Colonic mucosa (tissue), 4 donors: ENCODE data around the gene GRAMD1C. TPM values are rescaled to one million over a fixed set of nuclear protein-coding genes. Genes with fewer than 3 reads are reported as not detected.

ENCODE experiments used
- DNase-seq: peaks from one replicate; pipeline ENCODE4 v3.0.0-alpha.2; 2020
- H3K27ac ChIP-seq: fragments of 200-600 bp; one replicate; pipeline ENCODE4 v1.8.0; 2021
- H3K27me3 ChIP-seq: fragments of 200-600 bp; one replicate; pipeline ENCODE4 v1.8.0; 2021
- H3K36me3 ChIP-seq: fragments of 200-600 bp; one replicate; pipeline ENCODE4 v1.8.0; 2021
- H3K4me1 ChIP-seq: fragments of 200-600 bp; one replicate; pipeline ENCODE4 v1.8.0; 2021; ENCODE audit warnings: mild to moderate bottlenecking
- H3K4me3 ChIP-seq: fragments of 200-600 bp; one replicate; pipeline ENCODE4 v1.8.0; 2021
- H3K9ac ChIP-seq, 2 donors: one replicate each; pipeline ENCODE4 v1.7.0; 2013; ENCODE audit warnings: control low read depth in 2 of 2, low read depth in 2 of 2, low read length in 2 of 2
- H3K9me3 ChIP-seq: fragments of 200-600 bp; one replicate; pipeline ENCODE4 v1.8.0; 2021
- intact Hi-C: fragments of 100-400 bp; cut with DNase I; formaldehyde crosslinking; loops from one replicate; pipeline ENCODE4 v1.14.1; 2022
- total RNA-seq, 2 donors: library from RNA; stranded (reverse); fragmentation: NEBNext Ultra II Directional in 1 of 2; extraction: Animal tissue kit (Norgen Biotek cat#: 25700) in 1 of 2; gene quantifications; one replicate each; pipeline ENCODE4 v1.2.1, GENCODE V29; 2021
- TF ChIP-seq, protein P1 (sequence below): fragments of 200-600 bp; IDR thresholded peaks from one replicate; pipeline ENCODE4 v1.8.0; 2022; ENCODE audit warnings: antibody characterized with exemption, mild to moderate bottlenecking
- donor health status: healthy.
- donor health status: DM: no; HTN: no; CAD: no.
- donor health status: DM: no; HTN: no; CAD: no.

GRAMD1C gene
- total RNA-seq, 2 donors from 2014 or later, result 4.1 to 10.2 TPM

DNA sequence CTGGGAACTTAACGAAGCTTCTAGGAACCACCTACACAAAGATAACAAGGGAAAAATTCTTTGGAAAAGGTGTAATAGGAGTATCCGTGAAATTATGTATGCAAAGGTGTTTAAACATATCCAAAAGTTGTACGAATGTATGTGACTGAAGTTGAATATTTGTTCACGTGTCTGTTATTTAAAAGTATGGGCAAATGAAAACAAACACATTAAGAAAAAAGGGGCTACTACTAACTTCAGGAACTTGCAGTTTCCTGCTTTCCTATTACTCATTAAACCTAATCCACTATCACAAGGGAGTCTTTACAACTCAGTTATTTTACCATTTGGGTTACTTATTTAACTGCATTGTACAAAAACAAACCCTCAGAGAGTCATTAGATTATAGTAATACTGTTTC, 33.9 kb upstream of the GRAMD1C start:
- no peaks in the 10 kb centered on the region for H3K9me3 ChIP-seq
- TF ChIP-seq, protein P1, sequence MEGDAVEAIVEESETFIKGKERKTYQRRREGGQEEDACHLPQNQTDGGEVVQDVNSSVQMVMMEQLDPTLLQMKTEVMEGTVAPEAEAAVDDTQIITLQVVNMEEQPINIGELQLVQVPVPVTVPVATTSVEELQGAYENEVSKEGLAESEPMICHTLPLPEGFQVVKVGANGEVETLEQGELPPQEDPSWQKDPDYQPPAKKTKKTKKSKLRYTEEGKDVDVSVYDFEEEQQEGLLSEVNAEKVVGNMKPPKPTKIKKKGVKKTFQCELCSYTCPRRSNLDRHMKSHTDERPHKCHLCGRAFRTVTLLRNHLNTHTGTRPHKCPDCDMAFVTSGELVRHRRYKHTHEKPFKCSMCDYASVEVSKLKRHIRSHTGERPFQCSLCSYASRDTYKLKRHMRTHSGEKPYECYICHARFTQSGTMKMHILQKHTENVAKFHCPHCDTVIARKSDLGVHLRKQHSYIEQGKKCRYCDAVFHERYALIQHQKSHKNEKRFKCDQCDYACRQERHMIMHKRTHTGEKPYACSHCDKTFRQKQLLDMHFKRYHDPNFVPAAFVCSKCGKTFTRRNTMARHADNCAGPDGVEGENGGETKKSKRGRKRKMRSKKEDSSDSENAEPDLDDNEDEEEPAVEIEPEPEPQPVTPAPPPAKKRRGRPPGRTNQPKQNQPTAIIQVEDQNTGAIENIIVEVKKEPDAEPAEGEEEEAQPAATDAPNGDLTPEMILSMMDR, result no peak
- H3K9ac ChIP-seq, result no peak overlapping the region
- no peak overlapping the region for H3K27ac ChIP-seq
- no peaks in the 10 kb centered on the region for H3K27me3 ChIP-seq
- H3K4me3 ChIP-seq, result no peak overlapping the region
- peaks cover 2% of the 10 kb centered on the region for H3K36me3 ChIP-seq
- H3K4me1 ChIP-seq, result no peaks in the 10 kb centered on the region
- intact Hi-C loops, result no loop called here
- no peak for DNase-seq

DNA sequence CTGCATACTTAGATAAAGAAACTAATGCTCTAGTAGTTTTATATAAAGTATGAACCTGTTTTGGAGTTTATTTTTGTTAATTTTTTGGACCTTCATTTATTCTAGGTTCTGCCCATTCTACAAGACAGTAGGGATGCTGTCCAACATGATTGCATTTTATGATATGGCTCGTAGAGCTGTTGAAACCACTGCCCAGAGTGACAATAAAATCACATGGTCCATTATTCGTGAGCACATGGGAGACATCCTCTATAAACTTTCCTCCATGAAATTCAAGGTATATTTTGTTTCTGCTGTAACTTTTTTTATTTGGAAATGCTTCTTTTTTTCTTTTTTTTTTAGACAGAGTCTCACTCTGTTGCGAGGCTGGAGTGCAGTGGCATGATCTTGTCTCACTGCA, 33.3 kb upstream of the GRAMD1C start:
- Histone ChIP-seq H3K4me3 (no peak overlapping the region), H3K9me3 (no peaks in the 10 kb centered on the region), H3K36me3 (peaks cover 4% of the 10 kb centered on the region), H3K4me1 (no peaks in the 10 kb centered on the region), H3K9ac (no peak overlapping the region), H3K27ac (no peak overlapping the region), H3K27me3 (no peaks in the 10 kb centered on the region)
- DNase-seq, result no peak
- TF ChIP-seq, protein P1, result no peak
- intact Hi-C loops, result no loop called here

DNA sequence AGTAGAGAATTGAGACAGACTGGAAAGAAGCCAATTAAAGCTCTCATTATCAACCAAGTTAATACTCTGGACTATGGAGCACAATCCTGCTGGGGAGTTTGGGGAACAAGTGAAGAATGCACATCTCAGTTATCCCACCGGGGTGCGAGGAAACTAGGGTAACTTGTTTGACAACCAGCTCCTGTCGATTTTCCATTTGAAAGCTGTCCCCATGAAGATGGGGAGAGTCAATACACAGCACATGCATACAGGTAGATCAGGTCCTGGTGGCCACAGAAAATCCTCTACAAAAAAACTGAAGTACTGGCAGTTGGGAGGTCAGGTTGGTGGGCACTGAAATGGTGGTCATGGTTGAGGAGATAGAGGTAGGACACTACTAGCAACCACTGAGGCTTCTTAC, 25.7 kb upstream of the GRAMD1C start:
- intact Hi-C loops, result no loop called here
- H3K36me3 ChIP-seq, result peaks cover 4% of the 10 kb centered on the region
- no peak overlapping the region for H3K4me3 ChIP-seq
- H3K4me1 ChIP-seq, result no peaks in the 10 kb centered on the region
- no peak overlapping the region for H3K9ac ChIP-seq
- DNase-seq, result no peak
- H3K27ac ChIP-seq, result no peak overlapping the region
- no peaks in the 10 kb centered on the region for H3K27me3 ChIP-seq
- H3K9me3 ChIP-seq, result no peaks in the 10 kb centered on the region
- TF ChIP-seq, protein P1, result no peak

DNA sequence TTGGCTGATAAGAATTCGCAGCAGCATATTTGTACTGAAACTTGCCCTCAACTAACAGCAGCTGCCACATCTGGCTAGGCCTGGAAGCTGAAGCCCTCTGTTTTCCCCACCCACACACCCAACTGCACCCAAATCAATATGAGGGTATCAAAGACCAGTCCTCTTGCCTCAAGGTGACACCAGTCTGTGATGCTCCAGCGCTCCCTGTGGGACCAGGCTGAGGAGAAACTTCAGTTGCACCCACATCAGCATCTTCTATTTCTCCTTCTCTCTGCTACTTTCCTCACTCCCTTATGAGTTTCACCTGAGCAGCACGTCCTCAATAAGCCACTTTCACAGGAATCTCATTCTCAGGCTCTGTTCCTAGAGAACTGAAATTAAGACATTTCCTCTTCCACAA, 18.7 kb upstream of the GRAMD1C start:
- H3K9ac ChIP-seq, result no peak overlapping the region
- no peaks in the 10 kb centered on the region for H3K27me3 ChIP-seq
- intact Hi-C loops, result no loop called here
- H3K36me3 ChIP-seq, result no peaks in the 10 kb centered on the region
- DNase-seq, result no peak
- TF ChIP-seq, protein P1, result no peak
- no peaks in the 10 kb centered on the region for H3K4me1 ChIP-seq
- H3K27ac ChIP-seq, result no peak overlapping the region
- H3K4me3 ChIP-seq, result no peak overlapping the region
- no peaks in the 10 kb centered on the region for H3K9me3 ChIP-seq

DNA sequence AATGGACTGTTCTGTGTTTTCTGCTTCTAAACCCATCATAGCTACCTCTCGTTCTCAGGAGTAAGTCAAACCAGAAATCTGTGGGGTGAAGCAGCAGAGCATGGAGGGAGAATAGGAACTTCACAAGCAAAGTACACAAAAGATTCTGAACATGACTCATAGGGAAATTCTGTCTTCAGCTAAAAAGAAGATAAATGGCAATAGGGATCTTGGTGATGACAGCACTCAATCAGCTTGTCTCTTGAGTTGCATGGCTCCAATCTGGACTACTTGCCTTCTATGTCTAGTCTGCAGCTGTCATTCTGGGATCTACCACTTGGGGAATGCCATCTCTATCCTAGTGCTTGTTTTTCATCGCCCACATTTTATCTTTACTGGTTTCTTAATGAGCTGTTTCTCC, 13.5 kb upstream of the GRAMD1C start:
- DNase-seq, result no peak
- no peak overlapping the region for H3K4me3 ChIP-seq
- no peak overlapping the region for H3K27ac ChIP-seq
- no peaks in the 10 kb centered on the region for H3K4me1 ChIP-seq
- TF ChIP-seq, protein P1, result no peak
- H3K27me3 ChIP-seq, result no peaks in the 10 kb centered on the region
- H3K36me3 ChIP-seq, result no peaks in the 10 kb centered on the region
- H3K9ac ChIP-seq, result no peak overlapping the region
- no peaks in the 10 kb centered on the region for H3K9me3 ChIP-seq
- intact Hi-C loops, result no loop called here

DNA sequence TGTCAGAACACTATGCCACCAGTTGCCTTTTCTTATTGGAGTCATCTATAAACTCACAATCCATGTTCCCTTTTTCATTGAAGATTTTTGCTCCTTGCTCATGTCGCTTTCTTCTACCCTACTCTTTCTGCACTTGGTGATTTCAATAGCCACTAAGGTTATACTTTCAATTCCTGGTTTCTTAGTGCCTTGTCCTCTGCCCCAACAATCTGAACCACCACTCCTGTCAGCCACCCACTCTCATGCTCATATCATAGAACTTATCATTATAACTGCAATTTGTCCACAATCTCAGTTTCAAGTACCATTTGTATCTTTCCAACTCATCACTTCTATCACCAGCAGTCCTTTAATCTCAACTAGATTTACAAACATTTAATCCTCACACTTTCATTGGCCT, 10.0 kb upstream of the GRAMD1C start:
- H3K4me1 ChIP-seq, result no peaks in the 10 kb centered on the region
- TF ChIP-seq, protein P1, result no peak
- no peaks in the 10 kb centered on the region for H3K9me3 ChIP-seq
- intact Hi-C loops, result no loop called here
- H3K9ac ChIP-seq, result no peak overlapping the region
- no peak for DNase-seq
- no peak overlapping the region for H3K4me3 ChIP-seq
- no peak overlapping the region for H3K27ac ChIP-seq
- no peaks in the 10 kb centered on the region for H3K27me3 ChIP-seq
- no peaks in the 10 kb centered on the region for H3K36me3 ChIP-seq
